ENCODE results near the gene DAGLA.

The DAGLA gene

DNA sequence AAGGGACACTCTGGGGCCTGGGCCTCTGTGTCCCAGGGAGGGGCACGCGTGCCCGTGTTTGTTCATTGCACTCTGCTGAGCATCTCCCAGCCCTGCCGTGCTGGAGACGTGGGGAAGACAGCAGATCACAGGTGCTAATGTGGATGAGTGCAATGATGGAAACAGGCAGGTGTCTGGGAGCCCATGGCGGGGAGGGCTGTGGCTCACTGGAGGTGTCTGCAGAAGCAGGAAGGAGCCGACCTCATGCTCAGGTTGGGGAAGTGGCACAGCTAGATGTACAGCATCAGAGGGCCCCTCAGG lies 104.3 kb downstream of the DAGLA start:
- no peaks in the 10 kb centered on the region for H3K27me3 Mint-ChIP-seq
- no peaks in the 10 kb centered on the region for H3K9me3 Mint-ChIP-seq
- DNase-seq (ENCODE audit: low spot score in 2 of 2) (no peak), ATAC-seq (ENCODE audit: low read depth) (no peak)
- H3K4me1 Mint-ChIP-seq: peaks cover 7% of the 10 kb centered on the region
- H3K36me3 Mint-ChIP-seq: peaks cover 14% of the 10 kb centered on the region
- H3K4me3 Mint-ChIP-seq: no peak overlapping the region
- H3K27ac Mint-ChIP-seq: no peak overlapping the region

DNA sequence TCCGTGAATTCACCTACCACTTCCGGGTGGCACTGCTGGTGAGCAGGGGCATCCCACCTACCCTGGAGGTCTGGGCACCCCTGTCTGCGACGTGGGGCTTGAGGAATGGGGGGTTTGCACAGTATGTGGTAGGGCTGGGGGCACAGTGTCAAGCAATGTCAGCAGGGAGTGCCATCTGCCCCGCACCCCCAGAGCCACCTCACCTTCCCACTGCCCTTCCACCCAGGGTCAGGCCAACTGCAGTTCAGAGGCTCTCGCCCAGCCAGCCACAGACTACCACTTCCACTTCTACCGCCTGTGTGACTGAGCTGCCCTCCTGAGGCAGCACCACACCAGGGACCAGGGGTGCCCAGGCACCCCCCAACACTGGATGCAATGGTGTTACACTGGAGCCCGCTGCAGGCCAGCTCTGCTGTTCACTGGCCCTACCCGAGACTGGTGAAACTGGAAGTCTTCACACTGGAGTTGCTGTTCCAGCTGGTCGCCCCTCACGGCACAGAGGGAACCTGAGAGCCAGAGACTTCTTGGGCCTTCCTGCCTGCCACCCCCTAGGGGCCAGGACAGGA lies 105.7 kb downstream of the DAGLA start:
- Mint-ChIP-seq H3K27ac (peak overlapping the region; percentile 31), H3K4me1 (peaks cover 7% of the 10 kb centered on the region), H3K9me3 (no peaks in the 10 kb centered on the region), H3K4me3 (no peak overlapping the region), H3K27me3 (no peaks in the 10 kb centered on the region), H3K36me3 (peaks cover 16% of the 10 kb centered on the region)
- DNase-seq (ENCODE audit: low spot score in 2 of 2): no peak
- peak; percentile 37 for ATAC-seq (ENCODE audit: low read depth)

DNA sequence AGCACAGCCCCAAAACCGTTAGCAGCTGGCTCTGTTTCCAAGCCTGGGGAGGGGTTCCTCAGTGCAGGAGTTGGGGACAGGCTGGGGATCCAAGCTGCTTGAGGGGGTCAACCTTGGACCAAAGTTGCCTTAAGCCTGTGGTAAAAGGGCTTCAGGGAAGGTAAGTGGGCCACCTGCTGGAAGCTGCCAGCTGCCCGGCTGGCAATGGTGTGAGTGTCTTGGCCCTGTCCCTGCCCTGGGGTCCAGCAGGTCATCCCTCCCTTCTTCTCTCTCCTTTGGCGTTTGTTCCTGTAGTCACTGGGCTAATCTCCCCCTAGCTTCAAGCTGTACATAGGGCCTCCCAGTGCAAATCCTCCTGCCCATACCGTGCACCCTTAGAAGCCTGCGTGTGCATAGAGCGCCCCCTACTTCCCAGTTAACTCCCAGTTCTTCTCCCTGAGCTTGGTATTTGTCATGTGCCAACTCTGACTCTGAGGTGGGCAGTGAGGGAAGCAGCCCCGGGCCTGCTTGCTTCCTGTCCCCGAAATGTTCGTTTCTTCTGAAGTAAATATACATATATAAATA lies 107.8 kb downstream of the DAGLA start:
- ATAC-seq (ENCODE audit: low read depth) (no peak), DNase-seq (ENCODE audit: low spot score in 2 of 2) (no peak)
- Mint-ChIP-seq H3K27me3 (no peaks in the 10 kb centered on the region), H3K36me3 (peaks cover 16% of the 10 kb centered on the region), H3K9me3 (no peaks in the 10 kb centered on the region), H3K4me3 (no peak overlapping the region), H3K4me1 (peaks cover 15% of the 10 kb centered on the region), H3K27ac (peak overlapping the region; percentile 62)

DNA sequence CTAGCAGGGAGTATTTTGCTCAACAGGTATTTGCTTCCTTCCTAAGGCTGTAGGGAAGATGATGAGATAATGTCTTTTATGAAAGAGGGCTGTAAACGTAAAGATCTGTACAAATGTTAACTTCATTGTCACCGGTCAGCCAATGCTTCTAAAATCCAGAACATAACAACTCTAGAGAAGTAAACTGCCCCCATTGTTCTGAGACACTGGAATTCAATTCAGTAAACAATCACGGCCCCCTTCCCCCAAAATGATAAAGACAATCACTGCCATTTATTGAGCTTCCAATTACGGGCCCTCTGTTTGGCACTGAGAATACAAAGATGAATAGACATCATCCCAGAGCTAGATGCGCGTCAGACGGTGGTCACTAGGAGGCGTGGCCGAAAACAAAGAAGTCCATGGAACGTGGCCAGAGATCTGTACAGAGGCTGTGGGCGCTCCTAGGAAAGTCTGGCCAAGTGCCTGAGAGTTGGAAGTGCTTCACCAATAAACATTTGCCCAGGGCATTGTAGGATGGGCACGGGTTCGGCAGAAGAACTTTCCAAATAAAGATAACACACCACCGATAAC lies 111.6 kb downstream of the DAGLA start:
- no peak for DNase-seq (ENCODE audit: low spot score in 2 of 2)

DNA sequence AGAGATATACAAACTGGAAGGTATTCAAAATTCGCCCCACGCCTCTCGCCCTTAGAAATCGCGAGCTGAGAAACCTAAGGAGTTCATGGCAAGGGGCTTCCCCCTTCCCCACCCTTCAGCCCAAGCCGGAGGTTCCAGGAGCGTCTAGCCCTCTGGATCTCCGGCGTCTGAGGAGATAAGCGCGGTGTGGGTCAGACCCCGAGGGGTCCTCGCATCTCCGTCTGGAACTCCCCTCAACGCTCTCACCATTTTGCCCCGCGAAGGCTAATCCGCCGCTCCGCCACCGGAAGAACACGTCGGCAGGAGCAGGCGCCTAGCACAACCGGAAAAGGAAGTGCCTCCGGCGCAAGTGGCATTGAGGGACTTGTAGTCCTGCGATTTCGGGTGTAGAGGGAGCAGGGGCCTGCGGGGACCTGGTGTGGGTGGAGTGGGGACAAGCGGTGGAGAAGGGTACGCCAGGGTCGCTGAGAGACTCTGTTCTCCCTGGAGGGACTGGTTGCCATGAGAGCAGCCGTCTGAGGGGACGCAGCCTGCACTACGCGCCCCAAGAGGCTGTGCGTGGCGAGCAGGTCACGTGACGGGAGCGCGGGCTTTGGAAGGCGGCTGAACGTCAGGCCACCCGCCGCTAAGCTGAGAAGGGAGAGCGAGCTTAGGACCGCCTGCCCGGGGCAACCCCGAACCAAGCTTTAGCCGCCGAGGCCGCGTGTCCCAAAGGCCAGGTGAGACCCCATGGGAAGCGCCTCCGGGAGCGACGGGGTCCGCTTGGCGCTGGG lies 112.3 kb downstream of the DAGLA start, which contains the start of the genes FEN1 and TMEM258:
Gene FEN1 (plus strand): TSS at position 602 of the 773 bp plus-strand sequence. CDS start 2,451 bp downstream, outside the sequence.
Gene TMEM258 (minus strand): TSS at position 290 of the 773 bp plus-strand sequence. CDS start 41 bp downstream, at position 249.
- DNase-seq (ENCODE audit: low spot score in 2 of 2): peak; percentile 86 to 94
- Mint-ChIP-seq H3K9me3 (no peaks in the 10 kb centered on the region), H3K4me1 (peaks cover 17% of the 10 kb centered on the region), H3K27me3 (no peaks in the 10 kb centered on the region), H3K36me3 (peaks cover 13% of the 10 kb centered on the region), H3K4me3 (peak within 1 kb of the TSS; percentile 96), H3K27ac (peak within 1 kb of the TSS; percentile 98)
- peak; percentile 89 for ATAC-seq (ENCODE audit: low read depth)

More for the DNA sequence above, 111.6 kb downstream of the DAGLA start:
- Mint-ChIP-seq H3K27ac (peak overlapping the region; percentile 98), H3K36me3 (peaks cover 13% of the 10 kb centered on the region), H3K4me1 (peaks cover 14% of the 10 kb centered on the region), H3K9me3 (no peaks in the 10 kb centered on the region), H3K27me3 (no peaks in the 10 kb centered on the region), H3K4me3 (peak overlapping the region; percentile 96)
- ATAC-seq (ENCODE audit: low read depth): peak; percentile 28

DNA sequence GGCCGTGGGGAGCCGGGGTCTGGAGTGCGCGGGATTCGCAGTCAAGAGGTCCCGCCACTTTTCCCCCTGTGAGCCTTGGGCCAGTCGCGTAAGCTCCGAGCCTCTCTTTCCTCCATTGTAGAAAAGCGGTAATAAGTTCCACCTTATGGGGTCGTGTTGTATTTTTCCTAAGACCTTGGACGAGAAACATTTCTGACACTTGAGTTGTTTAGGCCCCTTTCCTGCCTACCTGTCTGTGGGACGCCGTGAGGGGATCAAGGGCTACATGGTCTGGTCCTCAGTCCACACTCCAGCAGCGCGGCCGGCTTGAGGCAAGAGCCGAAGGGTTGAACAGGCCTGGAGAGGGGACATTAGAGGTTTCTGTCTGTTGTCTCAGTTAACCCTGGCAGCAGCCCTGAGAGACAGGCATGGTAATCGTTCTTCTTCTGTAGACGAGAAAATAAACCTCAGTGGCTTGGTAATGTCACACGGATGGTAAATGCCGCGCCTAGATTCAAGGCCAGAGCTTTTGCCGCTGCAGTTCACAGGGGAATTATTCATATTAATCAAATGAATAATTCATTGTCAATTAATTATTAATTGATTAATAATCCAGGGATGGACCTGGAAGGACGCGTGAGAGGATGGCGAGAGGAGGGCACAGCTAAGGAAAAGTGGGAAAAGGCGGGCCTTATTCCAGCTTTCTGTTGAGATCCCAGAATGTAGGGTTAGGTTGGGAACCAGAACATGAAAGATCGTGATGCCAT lies 113.1 kb downstream of the DAGLA start:
- Mint-ChIP-seq H3K36me3 (peaks cover 10% of the 10 kb centered on the region), H3K27me3 (no peaks in the 10 kb centered on the region), H3K4me3 (peak overlapping the region; percentile 96), H3K9me3 (no peaks in the 10 kb centered on the region), H3K27ac (peak overlapping the region; percentile 98), H3K4me1 (peaks cover 15% of the 10 kb centered on the region)
- DNase-seq (ENCODE audit: low spot score in 2 of 2): no peak
- peak; percentile 13 for ATAC-seq (ENCODE audit: low read depth)

DNA sequence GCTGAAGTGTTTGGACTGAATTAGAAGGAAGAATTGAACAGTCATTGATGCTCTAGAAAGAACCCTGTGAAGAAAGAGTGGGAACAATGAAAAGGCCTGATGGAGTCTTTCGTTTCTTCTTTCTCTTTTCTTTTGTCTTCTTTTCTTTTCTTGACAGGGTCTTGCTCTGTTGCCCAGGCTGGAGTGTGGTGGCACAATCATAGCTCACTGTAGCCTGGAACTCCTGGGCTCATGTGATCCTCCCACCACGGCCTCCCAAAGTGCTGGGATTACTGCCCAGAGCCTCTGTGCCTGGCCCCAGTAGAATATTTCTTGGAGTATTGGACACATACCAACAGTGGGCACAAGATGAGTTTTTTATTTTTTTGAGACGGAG lies 113.6 kb downstream of the DAGLA start:
- Mint-ChIP-seq H3K4me3 (peak overlapping the region; percentile 51), H3K27ac (peak overlapping the region; percentile 98), H3K27me3 (no peaks in the 10 kb centered on the region), H3K4me1 (peaks cover 15% of the 10 kb centered on the region), H3K9me3 (no peaks in the 10 kb centered on the region), H3K36me3 (peaks cover 7% of the 10 kb centered on the region)
- DNase-seq (ENCODE audit: low spot score in 2 of 2) (no peak), ATAC-seq (ENCODE audit: low read depth) (no peak)

DNA sequence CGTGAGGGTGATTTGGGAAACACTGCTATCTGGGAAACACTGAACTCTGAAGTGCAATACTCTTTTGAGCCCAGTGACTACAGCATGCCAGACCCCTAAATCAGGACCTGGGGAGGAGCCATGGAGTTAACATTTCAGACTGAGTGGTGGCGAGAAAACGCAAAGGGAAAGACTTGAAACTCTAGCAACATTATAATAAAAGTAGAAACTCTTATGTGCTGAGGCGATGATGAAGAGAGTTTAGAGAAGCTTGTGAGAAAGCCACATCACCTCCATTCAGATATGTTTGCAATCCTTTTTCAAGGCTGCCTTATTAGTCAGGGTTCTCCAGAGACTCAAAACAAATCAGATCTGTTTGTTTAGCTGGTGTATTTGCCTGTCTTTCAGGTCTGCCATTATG lies 114.4 kb downstream of the DAGLA start:
- H3K4me3 Mint-ChIP-seq: no peak overlapping the region
- DNase-seq (ENCODE audit: low spot score in 2 of 2) (no peak), ATAC-seq (ENCODE audit: low read depth) (no peak)
- peaks cover 15% of the 10 kb centered on the region for H3K4me1 Mint-ChIP-seq
- H3K27me3 Mint-ChIP-seq: no peaks in the 10 kb centered on the region
- H3K9me3 Mint-ChIP-seq: no peaks in the 10 kb centered on the region
- no peak overlapping the region for H3K27ac Mint-ChIP-seq
- peaks cover 6% of the 10 kb centered on the region for H3K36me3 Mint-ChIP-seq

DNA sequence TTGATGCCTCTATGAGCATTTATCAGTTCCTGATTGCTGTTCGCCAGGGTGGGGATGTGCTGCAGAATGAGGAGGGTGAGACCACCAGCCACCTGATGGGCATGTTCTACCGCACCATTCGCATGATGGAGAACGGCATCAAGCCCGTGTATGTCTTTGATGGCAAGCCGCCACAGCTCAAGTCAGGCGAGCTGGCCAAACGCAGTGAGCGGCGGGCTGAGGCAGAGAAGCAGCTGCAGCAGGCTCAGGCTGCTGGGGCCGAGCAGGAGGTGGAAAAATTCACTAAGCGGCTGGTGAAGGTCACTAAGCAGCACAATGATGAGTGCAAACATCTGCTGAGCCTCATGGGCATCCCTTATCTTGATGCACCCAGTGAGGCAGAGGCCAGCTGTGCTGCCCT lies 115.3 kb downstream of the DAGLA start:
- no peak overlapping the region for H3K4me3 Mint-ChIP-seq
- no peak overlapping the region for H3K27ac Mint-ChIP-seq
- H3K27me3 Mint-ChIP-seq: no peaks in the 10 kb centered on the region
- peaks cover 15% of the 10 kb centered on the region for H3K4me1 Mint-ChIP-seq
- H3K9me3 Mint-ChIP-seq: no peaks in the 10 kb centered on the region
- peaks cover 5% of the 10 kb centered on the region for H3K36me3 Mint-ChIP-seq
- ATAC-seq (ENCODE audit: low read depth): no peak
- no peak for DNase-seq (ENCODE audit: low spot score in 2 of 2)

DNA sequence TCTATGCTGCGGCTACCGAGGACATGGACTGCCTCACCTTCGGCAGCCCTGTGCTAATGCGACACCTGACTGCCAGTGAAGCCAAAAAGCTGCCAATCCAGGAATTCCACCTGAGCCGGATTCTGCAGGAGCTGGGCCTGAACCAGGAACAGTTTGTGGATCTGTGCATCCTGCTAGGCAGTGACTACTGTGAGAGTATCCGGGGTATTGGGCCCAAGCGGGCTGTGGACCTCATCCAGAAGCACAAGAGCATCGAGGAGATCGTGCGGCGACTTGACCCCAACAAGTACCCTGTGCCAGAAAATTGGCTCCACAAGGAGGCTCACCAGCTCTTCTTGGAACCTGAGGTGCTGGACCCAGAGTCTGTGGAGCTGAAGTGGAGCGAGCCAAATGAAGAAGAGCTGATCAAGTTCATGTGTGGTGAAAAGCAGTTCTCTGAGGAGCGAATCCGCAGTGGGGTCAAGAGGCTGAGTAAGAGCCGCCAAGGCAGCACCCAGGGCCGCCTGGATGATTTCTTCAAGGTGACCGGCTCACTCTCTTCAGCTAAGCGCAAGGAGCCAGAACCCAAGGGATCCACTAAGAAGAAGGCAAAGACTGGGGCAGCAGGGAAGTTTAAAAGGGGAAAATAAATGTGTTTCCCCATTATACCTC lies 115.8 kb downstream of the DAGLA start:
- DNase-seq (ENCODE audit: low spot score in 2 of 2): no peak
- no peaks in the 10 kb centered on the region for H3K9me3 Mint-ChIP-seq
- no peak overlapping the region for H3K4me3 Mint-ChIP-seq
- no peak overlapping the region for H3K27ac Mint-ChIP-seq
- H3K27me3 Mint-ChIP-seq: no peaks in the 10 kb centered on the region
- ATAC-seq (ENCODE audit: low read depth): no peak
- H3K4me1 Mint-ChIP-seq: peaks cover 15% of the 10 kb centered on the region
- H3K36me3 Mint-ChIP-seq: peaks cover 5% of the 10 kb centered on the region
